HG03060 (cell line): ENCODE results near the gene NPEPL1.

Experiments used
- ATAC-seq: cut with Tn5 transposase; IDR thresholded peaks from one replicate; pipeline ENCODE4 v1.9.1; 2021; ENCODE audit warnings: low read depth, moderate number of reproducible peaks; ENCODE audit not compliant: unreplicated experiment

The NPEPL1 gene

GRCh38 chr20:58712151-58712791, 19.7 kb downstream of the NPEPL1 start:
- no peak for ATAC-seq

- no peak for ATAC-seq
These were observed 20.5 kb downstream of the NPEPL1 start for GRCh38 chr20:58712806-58713731.

GRCh38 chr20:58713801-58714339, 21.3 kb downstream of the NPEPL1 start:
- no peak for ATAC-seq

- no peak for ATAC-seq
These were observed 21.8 kb downstream of the NPEPL1 start for GRCh38 chr20:58714340-58714922.

- ATAC-seq = no peak
These were observed 22.3 kb downstream of the NPEPL1 start for GRCh38 chr20:58714923-58715351.

GRCh38 chr20:58715391-58715800, 22.8 kb downstream of the NPEPL1 start:
- ATAC-seq = no peak

GRCh38 chr20:58715801-58716475, 23.3 kb downstream of the NPEPL1 start:
- no peak for ATAC-seq

- no peak for ATAC-seq
These were observed 24.1 kb downstream of the NPEPL1 start for GRCh38 chr20:58716476-58717277.

- ATAC-seq = no peak
These were observed 24.9 kb downstream of the NPEPL1 start for GRCh38 chr20:58717278-58718091.

- ATAC-seq = no peak
These were observed 25.5 kb downstream of the NPEPL1 start for GRCh38 chr20:58718121-58718563.

- no peak for ATAC-seq
These were observed 26.1 kb downstream of the NPEPL1 start for GRCh38 chr20:58718729-58719128.

GRCh38 chr20:58719258-58719657, 26.7 kb downstream of the NPEPL1 start:
- ATAC-seq = no peak

- ATAC-seq = no peak
These were observed 27.4 kb downstream of the NPEPL1 start for GRCh38 chr20:58719971-58720371.

GRCh38 chr20:58720890-58721289, 28.3 kb downstream of the NPEPL1 start:
- no peak for ATAC-seq

GRCh38 chr20:58721951-58722778, 29.6 kb downstream of the NPEPL1 start:
- ATAC-seq = no peak

- no peak for ATAC-seq
These were observed 30.5 kb downstream of the NPEPL1 start for GRCh38 chr20:58722877-58723627.

- ATAC-seq = no peak
These were observed 31.0 kb downstream of the NPEPL1 start for GRCh38 chr20:58723628-58723984.
